Lung microvascular endothelial cell (primary cell): ENCODE measurements around the gene ZMYND8. TPM values are rescaled to one million over a fixed set of nuclear protein-coding genes. Genes with fewer than 3 reads are reported as not detected.
"Not testable (repeated sequence)": the region's sequence is repeated elsewhere in the genome, so short reads cannot be mapped to it uniquely, and the experiment has no call there.

ENCODE experiments used
- DNase-seq, 2 donors: peaks; one replicate each; pipeline versions ENCODE4 v3.0.0 to v3.0.0-alpha.2; 2010; ENCODE audit warnings: low read depth in 2 of 2
- total RNA-seq: library from RNA; depleted of rRNA; stranded (reverse); fragments of >200 nt; gene quantifications from 2 replicates; pipeline ENCODE4 v1.2.1, GENCODE V29; 2014

The ZMYND8 gene
- total RNA-seq, 1 donor from 2014 or later = 74.8 TPM

DNA sequence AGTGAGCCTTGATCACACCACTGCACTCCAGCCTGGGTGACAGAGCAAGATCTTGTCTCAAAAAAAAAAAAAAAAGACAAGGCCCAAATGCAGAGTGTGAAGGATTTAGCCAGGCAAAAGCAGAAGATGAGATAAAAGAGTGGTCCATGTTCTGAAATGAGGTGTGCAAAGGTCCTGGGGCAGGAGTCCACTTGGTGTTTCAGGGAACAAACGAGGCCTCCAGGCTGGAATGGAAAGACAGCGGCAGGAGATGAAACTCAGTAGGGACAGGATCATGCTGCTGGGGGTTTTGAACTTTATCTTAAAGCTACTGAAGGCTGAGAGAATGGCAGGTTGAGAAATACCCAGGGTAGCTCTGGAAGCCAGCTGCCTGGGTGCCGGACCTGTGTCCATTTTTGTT, 178.2 kb downstream of the ZMYND8 start:
- DNase-seq = no peak

DNA sequence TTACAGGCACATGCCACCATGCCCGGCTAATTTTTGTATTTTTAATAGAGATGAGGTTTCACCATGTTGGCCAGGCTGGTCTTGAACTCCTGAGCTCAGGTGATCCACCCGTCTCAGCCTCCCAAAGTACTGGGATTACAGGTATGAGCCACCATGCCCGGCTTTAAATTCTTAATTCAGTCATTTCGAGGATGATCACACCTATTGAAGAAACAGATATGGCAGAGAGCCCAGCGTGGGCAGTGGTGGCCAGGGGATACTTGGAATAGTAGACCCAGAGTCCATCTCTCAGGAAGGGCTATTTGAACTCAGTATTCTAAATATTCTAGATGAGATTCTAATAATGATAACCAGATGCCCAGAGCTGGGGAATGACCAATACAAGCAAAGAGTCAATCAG, 180.3 kb downstream of the ZMYND8 start:
- not testable (repeated sequence) for DNase-seq

DNA sequence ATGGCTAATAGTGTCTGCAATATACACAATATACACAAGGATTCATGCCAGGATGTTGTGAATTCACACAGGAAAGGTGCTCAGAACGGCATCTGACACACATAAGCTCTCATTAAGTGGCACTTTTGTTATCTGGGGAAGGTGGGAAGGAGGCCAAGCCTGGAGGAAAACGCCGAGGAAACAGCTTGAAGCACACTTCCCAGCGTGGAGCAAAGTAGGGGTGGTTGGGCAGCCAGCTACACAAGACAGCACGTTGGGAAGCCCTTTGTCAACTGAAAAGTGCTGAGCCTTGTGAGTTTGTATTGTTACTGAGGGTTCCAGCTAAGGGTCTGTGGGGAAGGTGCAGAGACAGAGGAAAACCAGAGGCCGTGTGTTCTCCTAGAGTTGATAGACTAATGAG, 181.0 kb downstream of the ZMYND8 start:
- DNase-seq = peak in 1 of 2 donors; percentile 69

DNA sequence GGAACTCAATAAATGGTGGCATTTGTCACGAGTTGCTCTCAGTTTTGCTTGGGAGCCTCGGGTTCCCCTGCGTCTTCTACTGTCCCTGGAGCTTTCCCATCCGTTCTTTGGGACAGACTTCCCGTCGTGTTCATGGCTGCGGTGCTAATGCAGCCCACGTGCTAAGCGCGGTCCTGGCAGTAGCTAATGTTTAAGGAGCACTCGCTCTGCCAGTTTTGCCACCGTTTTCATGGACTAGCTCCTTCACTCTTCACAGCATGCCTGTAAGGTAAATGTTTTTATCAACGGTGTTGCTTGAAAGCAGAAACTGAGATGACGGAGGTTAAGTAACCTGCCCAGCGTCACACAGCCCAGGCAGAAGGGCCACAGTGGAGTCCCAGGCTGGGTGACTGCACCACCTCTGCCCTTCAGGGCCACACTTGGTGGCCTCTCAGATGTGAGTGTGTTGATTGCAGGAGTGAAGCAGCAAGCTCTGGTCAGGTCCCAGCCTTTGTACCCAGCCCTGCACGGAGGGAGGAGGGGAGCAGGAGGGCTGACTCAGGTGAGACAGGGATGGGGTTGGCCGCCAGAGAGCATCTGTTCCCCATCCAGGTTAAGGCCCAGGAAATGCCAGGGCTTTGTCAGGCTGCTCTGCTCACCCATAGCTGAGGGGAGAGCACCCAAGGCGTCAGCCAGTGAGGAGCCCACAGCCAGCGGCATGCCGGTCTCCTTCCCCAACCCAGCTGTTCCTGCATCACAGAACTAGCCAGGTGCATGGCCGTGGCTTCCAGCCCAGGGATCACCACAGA, 181.8 kb downstream of the ZMYND8 start:
- no peak for DNase-seq

DNA sequence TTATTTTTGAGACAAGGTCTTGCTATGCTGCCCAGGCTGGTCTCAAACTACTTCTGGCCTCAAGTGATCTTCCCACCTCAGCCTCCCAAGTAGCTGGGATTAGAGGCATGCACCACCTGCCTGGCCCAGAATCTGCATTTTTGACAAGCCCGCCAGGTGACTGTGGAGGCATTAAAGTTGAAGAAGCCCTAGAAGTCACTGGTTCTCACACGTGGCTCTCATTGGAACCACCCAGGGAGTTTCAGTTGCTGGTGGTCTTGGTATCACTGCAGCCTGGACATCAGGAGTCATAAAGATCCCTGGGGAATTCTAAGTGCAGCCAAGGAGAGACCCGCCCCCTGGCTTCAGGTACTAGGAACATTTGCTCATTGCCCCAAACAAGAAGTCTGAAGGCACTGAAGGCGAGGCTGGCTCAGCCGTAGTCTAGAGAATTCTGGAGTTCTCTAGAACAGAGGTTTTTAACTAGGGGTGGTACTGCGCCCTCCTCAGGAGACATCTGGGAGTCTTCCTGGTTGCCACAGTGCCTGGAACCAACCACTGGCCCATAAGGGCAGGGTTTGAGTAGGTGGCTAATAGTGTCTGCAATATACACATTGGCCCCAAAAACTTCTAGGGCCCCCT, 182.8 kb downstream of the ZMYND8 start:
- no peak for DNase-seq

DNA sequence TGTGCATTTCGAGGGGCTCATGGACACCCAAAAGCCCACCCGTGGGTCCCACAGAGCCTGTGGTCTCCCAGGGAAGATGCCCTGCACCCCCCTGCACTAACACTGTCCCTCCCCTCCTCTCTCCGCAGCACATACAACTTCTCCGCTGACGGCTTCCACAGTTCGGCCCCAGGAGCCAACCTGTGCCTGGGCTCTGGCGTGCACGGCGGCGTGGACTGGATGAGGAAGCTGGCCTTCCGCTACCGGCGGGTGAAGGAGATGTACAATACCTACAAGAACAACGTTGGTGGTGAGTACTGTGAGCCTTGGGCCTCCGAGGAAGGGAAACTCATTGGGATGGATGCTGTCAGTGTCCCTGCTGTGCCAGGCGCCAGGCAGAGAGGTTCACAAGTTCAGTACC, 183.9 kb downstream of the ZMYND8 start:
- DNase-seq = no peak

DNA sequence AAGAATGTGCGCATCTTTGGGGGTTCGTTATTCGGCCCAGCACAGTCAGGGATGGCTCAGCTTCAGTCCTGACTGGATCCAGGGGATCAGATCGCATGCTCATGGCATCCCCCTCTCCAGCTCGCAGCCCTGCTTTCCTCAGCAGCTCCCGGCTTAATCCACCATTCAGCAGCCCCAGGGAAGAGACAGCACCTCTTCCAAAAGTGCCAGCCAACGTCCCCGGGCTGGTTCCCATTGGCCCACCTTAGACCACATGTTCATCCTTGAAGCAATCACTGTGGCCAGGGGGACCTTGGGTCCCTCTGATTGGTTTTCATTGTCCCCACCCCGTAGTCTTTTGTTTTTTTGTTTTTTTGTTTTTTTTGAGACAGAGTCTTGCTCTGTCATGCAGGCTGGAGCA, 188.7 kb downstream of the ZMYND8 start:
- DNase-seq = no peak

DNA sequence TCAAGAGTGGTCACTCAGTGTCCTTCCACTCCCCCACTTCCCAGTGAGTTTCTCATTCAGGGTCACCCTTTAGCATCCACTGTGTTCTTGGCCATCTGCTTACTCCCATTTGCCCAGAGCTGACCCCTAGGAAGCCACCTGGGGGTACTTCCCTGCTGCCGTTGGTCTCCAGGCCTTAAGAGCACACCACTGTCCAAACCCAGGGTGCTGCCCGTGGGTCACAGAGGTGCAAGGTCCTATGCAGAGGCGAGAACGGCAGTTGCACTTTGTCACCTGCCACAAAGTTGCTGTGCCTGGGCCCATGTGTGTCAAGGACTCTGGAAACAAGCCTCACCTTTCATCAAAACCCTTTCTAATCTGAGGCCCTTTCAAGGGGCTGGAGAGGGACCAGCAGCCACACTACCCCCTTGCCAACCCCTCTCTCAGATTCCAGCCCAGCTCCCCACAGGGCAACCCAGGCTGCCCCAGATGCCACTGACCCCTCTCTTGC, 191.1 kb downstream of the ZMYND8 start:
- DNase-seq = no peak

DNA sequence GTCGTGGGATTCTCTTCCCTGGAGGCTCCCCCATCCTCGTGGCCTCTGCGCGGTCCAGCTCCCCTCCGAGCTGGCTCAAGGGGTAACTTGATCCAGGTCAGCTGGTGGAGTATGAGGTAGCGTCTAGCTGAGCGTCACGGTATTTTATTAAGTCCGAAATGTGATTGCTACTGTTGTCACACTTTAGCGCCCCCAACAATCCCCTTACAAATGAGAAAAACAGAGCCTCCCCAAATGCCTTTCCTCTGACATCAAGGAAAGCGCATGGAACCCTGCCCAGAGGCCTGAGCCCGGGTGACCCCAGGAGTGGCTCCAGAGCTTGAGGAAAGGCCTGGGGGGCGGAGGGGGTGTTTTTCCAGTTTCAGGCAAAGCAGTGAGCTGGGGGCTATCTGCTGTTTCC, 192.4 kb downstream of the ZMYND8 start:
- no peak for DNase-seq

DNA sequence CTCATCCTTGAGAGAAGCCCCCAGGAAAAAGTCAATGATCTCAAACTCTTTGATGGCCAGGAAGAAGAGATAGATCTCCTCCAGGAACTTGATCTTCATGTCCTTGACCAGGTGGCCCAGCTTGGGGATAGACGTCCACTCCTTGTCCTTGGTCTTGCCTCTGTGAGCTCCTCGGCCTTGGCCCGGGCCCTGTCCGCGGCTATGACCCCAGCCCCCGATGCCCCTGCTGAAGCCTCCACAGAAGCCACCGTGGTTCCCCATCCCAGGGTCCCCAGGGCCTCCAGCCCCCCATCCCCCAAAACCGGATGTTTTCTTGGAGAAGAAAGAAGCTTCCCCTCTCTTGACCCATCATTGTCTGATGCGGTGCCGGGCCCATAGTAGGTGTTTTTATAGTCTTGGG, 195.1 kb downstream of the ZMYND8 start:
- DNase-seq = no peak

DNA sequence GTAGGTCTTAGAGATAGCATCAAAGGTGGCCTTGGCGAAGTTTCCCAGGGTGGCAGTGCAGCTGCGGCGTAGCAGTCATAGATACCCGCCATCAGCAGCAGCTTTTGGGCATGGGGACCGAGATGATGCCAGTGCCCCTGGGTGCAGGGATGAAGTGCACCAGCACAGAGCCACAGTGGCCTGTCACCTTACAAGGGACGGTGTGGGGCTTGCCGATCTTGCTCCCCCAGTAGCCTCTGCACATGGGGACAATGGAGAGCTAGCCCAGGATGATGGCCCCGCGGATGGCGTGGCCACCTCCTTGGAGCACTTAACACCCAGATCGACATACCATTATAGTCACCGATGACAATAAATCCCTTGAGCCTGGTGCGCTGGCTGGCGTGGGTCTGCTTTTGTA, 195.5 kb downstream of the ZMYND8 start:
- DNase-seq = no peak

DNA sequence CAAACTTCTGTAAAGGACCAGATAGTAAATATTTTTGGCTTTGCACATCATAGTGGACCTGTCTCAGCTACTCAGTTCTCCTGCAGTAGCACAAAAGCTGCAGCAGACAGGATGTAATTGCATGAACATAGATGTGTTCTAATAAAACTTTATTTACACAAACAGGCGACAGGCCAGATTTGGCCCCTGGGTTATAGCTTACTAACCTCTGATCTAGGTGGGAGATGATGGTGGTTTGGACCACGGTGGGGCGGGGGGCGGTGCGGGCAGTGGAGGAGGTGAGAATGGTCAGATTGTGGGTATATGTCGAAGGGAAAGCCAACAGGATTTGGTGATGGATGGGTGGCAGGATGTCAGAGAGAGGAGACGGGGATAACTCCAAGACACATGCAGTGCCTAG, 196.3 kb downstream of the ZMYND8 start:
- DNase-seq = no peak

Other genes starting within 250 kb of the ZMYND8 start
- gene NCOA3, start 145.2 kb upstream of the ZMYND8 start, total RNA-seq = 21.4 and 26.8 TPM in 2 replicates